ENCODE data around the gene OR1I1. TPM values are rescaled to one million over a fixed set of nuclear protein-coding genes. Genes with fewer than 3 reads are reported as not detected.

OR1I1 gene
- total RNA-seq, 6 donors from 2014 or later, result not detected

DNA sequence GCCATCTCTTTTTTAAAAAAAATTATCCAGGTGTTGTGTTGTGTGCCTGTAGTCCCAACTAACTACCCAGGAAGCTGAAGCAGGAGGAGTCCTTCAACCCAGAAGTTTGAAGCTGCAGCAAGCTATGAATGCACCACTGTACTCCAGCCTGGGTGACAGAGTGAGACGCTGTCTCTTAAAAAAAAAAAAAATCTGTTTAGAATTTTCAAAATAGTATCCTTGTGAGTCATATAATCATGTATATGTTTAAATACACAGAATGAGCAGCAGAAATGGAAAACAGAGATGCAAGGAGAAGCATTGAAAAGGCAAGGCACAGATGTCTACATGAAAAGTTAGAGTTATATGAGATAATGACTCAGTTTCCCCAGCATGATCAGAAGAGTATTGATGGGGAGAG, 56.4 kb downstream of the OR1I1 start:
- TF ChIP-seq EP300 (IDR thresholded peaks at IDR 0.05), result no peak
- no peak for TF ChIP-seq POLR2AphosphoS5 (IDR thresholded peaks at IDR 0.05)
- no peak for TF ChIP-seq CTCF (IDR thresholded peaks at IDR 0.05)
- no peak for TF ChIP-seq POLR2A (IDR thresholded peaks at IDR 0.05)
- 26 to 57% methylated on average over 1 of the region's 1 CpG for WGBS, 2 donors
- peaks cover 0 to 5% (median 0%) of the 10 kb centered on the region in 4 donors for H3K9me3 ChIP-seq
- no peak overlapping the region for H3K27ac ChIP-seq
- H3K36me3 ChIP-seq, result no peaks in the 10 kb centered on the region
- no peak for ATAC-seq (ENCODE audit: low FRiP score in 2 of 2)
- no peaks in the 10 kb centered on the region for H3K4me1 ChIP-seq
- DNase-seq, result no peak
- H3K27me3 ChIP-seq, result no peaks in the 10 kb centered on the region
- H3K4me3 ChIP-seq, result no peak overlapping the region

DNA sequence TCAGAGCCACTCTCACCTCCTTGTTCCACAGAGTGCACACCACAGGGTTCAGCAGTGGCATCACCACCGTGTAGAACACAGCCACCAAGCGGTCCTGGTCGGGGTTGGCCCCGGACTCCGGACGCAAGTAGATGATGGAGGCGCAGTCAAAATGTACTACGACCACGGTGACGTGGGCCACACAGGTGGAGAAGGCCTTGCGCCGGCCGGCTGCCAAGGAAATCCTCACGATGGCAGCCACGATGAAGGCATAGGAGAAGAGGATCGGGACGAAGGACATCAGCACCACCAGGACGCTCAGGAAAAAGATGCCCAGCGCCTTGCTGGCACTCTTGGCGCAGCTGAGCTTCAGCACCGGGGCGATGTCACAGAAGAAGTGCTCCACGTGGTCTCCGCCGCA, 59.1 kb downstream of the OR1I1 start:
- no peaks in the 10 kb centered on the region for H3K27me3 ChIP-seq
- H3K36me3 ChIP-seq, result no peaks in the 10 kb centered on the region
- 82 to 89% methylated on average over 25 of the region's 25 CpGs for WGBS, 2 donors
- H3K4me3 ChIP-seq, result no peak overlapping the region
- H3K4me1 ChIP-seq, result no peaks in the 10 kb centered on the region
- no peak overlapping the region for H3K27ac ChIP-seq
- ATAC-seq (ENCODE audit: low FRiP score in 2 of 2) (no peak), DNase-seq (peak in 1 of 2 donors; percentile 59)
- TF ChIP-seq EP300 (IDR thresholded peaks at IDR 0.05) (no peak), CTCF (IDR thresholded peaks at IDR 0.05) (no peak), POLR2AphosphoS5 (IDR thresholded peaks at IDR 0.05) (no peak), POLR2A (IDR thresholded peaks at IDR 0.05) (no peak)
- H3K9me3 ChIP-seq, result peaks cover 0 to 5% (median 0%) of the 10 kb centered on the region in 4 donors

- Histone ChIP-seq H3K27me3 (no peaks in the 10 kb centered on the region), H3K4me3 (no peak overlapping the region), H3K9me3 (peaks cover 0 to 5% (median 0%) of the 10 kb centered on the region in 4 donors), H3K4me1 (no peaks in the 10 kb centered on the region), H3K36me3 (no peaks in the 10 kb centered on the region), H3K27ac (no peak overlapping the region)
- ATAC-seq (ENCODE audit: low FRiP score in 2 of 2) (no peak), DNase-seq (no peak)
- WGBS, 2 donors, result 79 to 87% methylated on average over 5 of the region's 5 CpGs
- TF ChIP-seq POLR2A (IDR thresholded peaks at IDR 0.05), result no peak
- TF ChIP-seq EP300 (IDR thresholded peaks at IDR 0.05), result no peak
- TF ChIP-seq CTCF (IDR thresholded peaks at IDR 0.05), result no peak
- TF ChIP-seq POLR2AphosphoS5 (IDR thresholded peaks at IDR 0.05), result no peak
Measured at GRCh38 chr19:15142313-15142712, 60.3 kb downstream of the OR1I1 start.

Other genes starting within 250 kb of the OR1I1 start
- not detected for gene OR7A5, start 247.0 kb upstream of the OR1I1 start, total RNA-seq
- not detected for gene OR7C1, start 247.0 kb upstream of the OR1I1 start, total RNA-seq
- gene OR7A10, start 233.3 kb upstream of the OR1I1 start, total RNA-seq, result not detected
- gene OR7A17, start 196.1 kb upstream of the OR1I1 start, total RNA-seq, result not detected
- not detected for gene OR7C2, start 140.7 kb upstream of the OR1I1 start, total RNA-seq
- not detected for gene SLC1A6, start 102.3 kb upstream of the OR1I1 start, total RNA-seq
- gene CASP14, start 32.7 kb upstream of the OR1I1 start, total RNA-seq, result not detected
- 10 to 100 TPM in 5 of 6 donors, 1 to 10 TPM in 1; 7.0 to 28.4 (median 14.2) TPM for gene SYDE1, start 25.2 kb downstream of the OR1I1 start, total RNA-seq
- 10 to 100 TPM; 23.9 to 56.6 (median 43.1) TPM for gene NOTCH3, start 118.8 kb downstream of the OR1I1 start, total RNA-seq
- 1 to 10 TPM; 2.0 to 4.8 (median 2.3) TPM for gene EPHX3, start 150.2 kb downstream of the OR1I1 start, total RNA-seq

Measured in upper lobe of left lung (tissue), 6 donors.